Measurements from ENCODE around the gene LPIN1. TPM values are rescaled to one million over a fixed set of nuclear protein-coding genes. Genes with fewer than 3 reads are reported as not detected.
"Not testable (repeated sequence)": the region's sequence is repeated elsewhere in the genome, so short reads cannot be mapped to it uniquely, and the experiment has no call there.

Gene LPIN1
- total RNA-seq, 1 donor from 2014 or later, result 23.4 TPM

GRCh38 chr2:11819235-11819729, 72.8 kb downstream of the LPIN1 start:
- H3K27me3 Mint-ChIP-seq (ENCODE audit: low read depth, unreplicated experiment), result no peaks in the 10 kb centered on the region
- H3K27ac ChIP-seq (ENCODE audit: low read depth, low read length), result no peak overlapping the region
- H3K79me2 ChIP-seq (ENCODE audit: insufficient read depth, low read length), result no peaks in the 10 kb centered on the region
- DNase-seq (ENCODE audit: low read depth), result no peak
- H3K36me3 Mint-ChIP-seq (ENCODE audit: low read depth, unreplicated experiment), result peaks cover 35% of the 10 kb centered on the region
- H3K4me2 ChIP-seq (ENCODE audit: low read length), result no peak overlapping the region
- no peak overlapping the region for H3K27ac Mint-ChIP-seq (ENCODE audit: unreplicated experiment)
- H3K27me3 ChIP-seq (ENCODE audit: insufficient read depth, low read length), result no peaks in the 10 kb centered on the region
- H3K4me1 ChIP-seq (ENCODE audit: insufficient read depth, low read length), result no peaks in the 10 kb centered on the region
- H3K4me3 ChIP-seq (ENCODE audit: insufficient read depth, low read depth, low read length), result no peak overlapping the region
- TF ChIP-seq CTCF (IDR thresholded peaks at IDR 0.05; ENCODE audit: insufficient read depth, low read depth, low read length) (no peak), EZH2 (IDR thresholded peaks at IDR 0.05; ENCODE audit: insufficient read depth, low read length) (no peak)
- FAIRE-seq, result no peak
- H3K4me3 Mint-ChIP-seq (ENCODE audit: unreplicated experiment), result no peak overlapping the region
- H3K4me1 Mint-ChIP-seq (ENCODE audit: low read depth, unreplicated experiment), result no peaks in the 10 kb centered on the region
- no peaks in the 10 kb centered on the region for H3K9me3 ChIP-seq (ENCODE audit: insufficient read depth, low read depth, low read length)
- H3K36me3 ChIP-seq (ENCODE audit: insufficient read depth, low read length), result peaks cover 17% of the 10 kb centered on the region
- H3K9me3 Mint-ChIP-seq (ENCODE audit: unreplicated experiment), result peaks cover 2% of the 10 kb centered on the region
- H2AFZ ChIP-seq (ENCODE audit: low read depth, low read length), result no peak overlapping the region
- no peak overlapping the region for H3K9ac ChIP-seq (ENCODE audit: low read length)
- peaks cover 2% of the 10 kb centered on the region for H4K20me1 ChIP-seq (ENCODE audit: insufficient read depth, low read length)

GRCh38 chr2:11820650-11821049, 74.2 kb downstream of the LPIN1 start:
- H3K36me3 ChIP-seq (ENCODE audit: insufficient read depth, low read length), result peaks cover 12% of the 10 kb centered on the region
- Mint-ChIP-seq H3K9me3 (ENCODE audit: unreplicated experiment) (no peaks in the 10 kb centered on the region), H3K4me1 (ENCODE audit: low read depth, unreplicated experiment) (no peaks in the 10 kb centered on the region), H3K4me3 (ENCODE audit: unreplicated experiment) (no peak overlapping the region), H3K36me3 (ENCODE audit: low read depth, unreplicated experiment) (peaks cover 30% of the 10 kb centered on the region), H3K27me3 (ENCODE audit: low read depth, unreplicated experiment) (peaks cover 2% of the 10 kb centered on the region), H3K27ac (ENCODE audit: unreplicated experiment) (no peak overlapping the region)
- H2AFZ ChIP-seq (ENCODE audit: low read depth, low read length), result no peak overlapping the region
- no peaks in the 10 kb centered on the region for H3K27me3 ChIP-seq (ENCODE audit: insufficient read depth, low read length)
- no peaks in the 10 kb centered on the region for H3K9me3 ChIP-seq (ENCODE audit: insufficient read depth, low read depth, low read length)
- DNase-seq (ENCODE audit: low read depth) (no peak), FAIRE-seq (no peak)
- TF ChIP-seq EZH2 (IDR thresholded peaks at IDR 0.05; ENCODE audit: insufficient read depth, low read length), result no peak
- no peak for TF ChIP-seq CTCF (IDR thresholded peaks at IDR 0.05; ENCODE audit: insufficient read depth, low read depth, low read length)
- no peak overlapping the region for H3K4me2 ChIP-seq (ENCODE audit: low read length)
- H4K20me1 ChIP-seq (ENCODE audit: insufficient read depth, low read length), result no peaks in the 10 kb centered on the region
- H3K4me1 ChIP-seq (ENCODE audit: insufficient read depth, low read length), result no peaks in the 10 kb centered on the region
- no peaks in the 10 kb centered on the region for H3K79me2 ChIP-seq (ENCODE audit: insufficient read depth, low read length)
- H3K9ac ChIP-seq (ENCODE audit: low read length), result no peak overlapping the region
- H3K4me3 ChIP-seq (ENCODE audit: insufficient read depth, low read depth, low read length), result no peak overlapping the region
- H3K27ac ChIP-seq (ENCODE audit: low read depth, low read length), result no peak overlapping the region

GRCh38 chr2:11821705-11822104, 75.3 kb downstream of the LPIN1 start:
- H3K36me3 ChIP-seq (ENCODE audit: insufficient read depth, low read length), result peaks cover 10% of the 10 kb centered on the region
- H3K4me2 ChIP-seq (ENCODE audit: low read length), result no peak overlapping the region
- no peak overlapping the region for H3K27ac ChIP-seq (ENCODE audit: low read depth, low read length)
- peaks cover 26% of the 10 kb centered on the region for H3K36me3 Mint-ChIP-seq (ENCODE audit: low read depth, unreplicated experiment)
- DNase-seq (ENCODE audit: low read depth) (no peak), FAIRE-seq (no peak)
- no peak overlapping the region for H2AFZ ChIP-seq (ENCODE audit: low read depth, low read length)
- H3K4me1 Mint-ChIP-seq (ENCODE audit: low read depth, unreplicated experiment), result no peaks in the 10 kb centered on the region
- no peaks in the 10 kb centered on the region for H3K9me3 Mint-ChIP-seq (ENCODE audit: unreplicated experiment)
- H3K27me3 Mint-ChIP-seq (ENCODE audit: low read depth, unreplicated experiment), result peaks cover 2% of the 10 kb centered on the region
- H3K4me3 ChIP-seq (ENCODE audit: insufficient read depth, low read depth, low read length), result no peak overlapping the region
- H3K9ac ChIP-seq (ENCODE audit: low read length), result no peak overlapping the region
- H3K79me2 ChIP-seq (ENCODE audit: insufficient read depth, low read length), result no peaks in the 10 kb centered on the region
- H4K20me1 ChIP-seq (ENCODE audit: insufficient read depth, low read length), result no peaks in the 10 kb centered on the region
- no peaks in the 10 kb centered on the region for H3K9me3 ChIP-seq (ENCODE audit: insufficient read depth, low read depth, low read length)
- no peak overlapping the region for H3K27ac Mint-ChIP-seq (ENCODE audit: unreplicated experiment)
- TF ChIP-seq CTCF (IDR thresholded peaks at IDR 0.05; ENCODE audit: insufficient read depth, low read depth, low read length), result no peak
- TF ChIP-seq EZH2 (IDR thresholded peaks at IDR 0.05; ENCODE audit: insufficient read depth, low read length), result no peak
- no peaks in the 10 kb centered on the region for H3K27me3 ChIP-seq (ENCODE audit: insufficient read depth, low read length)
- no peak overlapping the region for H3K4me3 Mint-ChIP-seq (ENCODE audit: unreplicated experiment)
- H3K4me1 ChIP-seq (ENCODE audit: insufficient read depth, low read length), result no peaks in the 10 kb centered on the region

- DNase-seq (ENCODE audit: low read depth); H3K4me3 ChIP-seq (ENCODE audit: insufficient read depth, low read depth, low read length); H3K9me3 ChIP-seq (ENCODE audit: insufficient read depth, low read depth, low read length); H2AFZ ChIP-seq (ENCODE audit: low read depth, low read length); FAIRE-seq; H3K4me2 ChIP-seq (ENCODE audit: low read length); H3K27ac Mint-ChIP-seq (ENCODE audit: unreplicated experiment); H3K79me2 ChIP-seq (ENCODE audit: insufficient read depth, low read length); H3K9me3 Mint-ChIP-seq (ENCODE audit: unreplicated experiment); H3K27me3 ChIP-seq (ENCODE audit: insufficient read depth, low read length); H3K27me3 Mint-ChIP-seq (ENCODE audit: low read depth, unreplicated experiment); H3K27ac ChIP-seq (ENCODE audit: low read depth, low read length); H3K4me1 Mint-ChIP-seq (ENCODE audit: low read depth, unreplicated experiment); H3K4me3 Mint-ChIP-seq (ENCODE audit: unreplicated experiment); H4K20me1 ChIP-seq (ENCODE audit: insufficient read depth, low read length); H3K4me1 ChIP-seq (ENCODE audit: insufficient read depth, low read length); H3K9ac ChIP-seq (ENCODE audit: low read length): not testable (repeated sequence)
- H3K36me3 ChIP-seq (ENCODE audit: insufficient read depth, low read length), result peaks cover 13% of the 10 kb centered on the region
- H3K36me3 Mint-ChIP-seq (ENCODE audit: low read depth, unreplicated experiment), result peaks cover 22% of the 10 kb centered on the region
Measured at GRCh38 chr2:11822359-11822745, 75.9 kb downstream of the LPIN1 start.
